Measurements from ENCODE around the gene SCO2. TPM values are rescaled to one million over a fixed set of nuclear protein-coding genes. Genes with fewer than 3 reads are reported as not detected.

Gene SCO2
- polyA plus RNA-seq, 1 experiment, result 2.5 TPM

DNA sequence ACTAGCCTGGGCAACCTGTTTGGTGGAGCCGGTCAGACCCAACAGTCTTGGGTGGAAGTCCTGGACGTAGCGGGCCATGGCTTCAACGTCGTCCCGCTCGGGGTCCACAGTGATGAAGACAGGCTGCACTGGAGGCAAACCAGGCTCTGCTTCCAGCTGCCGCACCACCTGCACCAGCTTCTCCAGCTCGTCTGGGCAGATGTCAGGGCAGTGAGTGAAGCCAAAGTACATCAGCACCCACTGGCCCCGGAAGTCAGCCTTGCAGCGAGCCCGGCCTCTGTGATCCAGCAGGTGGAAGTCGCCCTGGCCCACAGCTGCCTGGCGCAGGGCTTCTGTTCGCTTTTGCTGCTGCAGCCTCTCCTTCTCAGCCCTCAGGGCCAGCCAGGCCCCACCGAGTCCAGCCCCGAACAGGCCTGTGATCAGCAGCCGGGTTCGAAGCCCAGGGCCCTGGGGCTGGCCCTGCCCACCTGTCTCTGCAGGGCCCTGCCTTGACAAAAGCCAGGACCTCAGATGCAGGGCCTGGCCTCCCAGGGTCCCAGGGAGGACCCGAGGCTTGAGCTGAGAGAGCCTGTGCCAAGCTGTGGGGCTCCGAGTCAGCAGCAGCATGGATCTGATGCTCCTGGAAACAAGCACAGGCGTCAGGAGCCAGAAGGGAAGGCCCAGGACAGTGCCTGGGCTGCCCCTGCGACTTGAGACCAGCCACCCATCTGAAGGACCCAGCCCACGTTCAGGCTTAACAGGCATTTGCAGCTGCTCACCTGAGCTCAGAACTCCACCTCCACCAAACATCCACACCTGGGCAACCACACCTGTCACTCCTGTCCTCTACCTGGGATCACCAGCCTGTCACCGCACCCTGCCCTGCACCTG is 1.4 kb downstream of the SCO2 start:
- Histone ChIP-seq H3K27me3 (ENCODE audit: control insufficient read depth, insufficient read depth, low read length) (no peaks in the 10 kb centered on the region), H3K4me3 (ENCODE audit: low read depth, low read length) (peak overlapping the region; percentile 75), H3K36me3 (ENCODE audit: control insufficient read depth, insufficient read depth, low read length) (peaks cover 24% of the 10 kb centered on the region)
- ChIA-PET POLR2A (interaction anchor here (0.6 kb wide), 1 partner anchor 15 kb away, joined by 4 read pairs; no protein-coding TSS in a partner anchor), CTCF (interaction anchor here (2.2 kb wide), 2 partner anchors 8 to 97 kb away, joined by 14 to 22 read pairs; no protein-coding TSS in a partner anchor)
- no peak for DNase-seq (ENCODE audit: low read depth)
- TF ChIP-seq, protein P1, sequence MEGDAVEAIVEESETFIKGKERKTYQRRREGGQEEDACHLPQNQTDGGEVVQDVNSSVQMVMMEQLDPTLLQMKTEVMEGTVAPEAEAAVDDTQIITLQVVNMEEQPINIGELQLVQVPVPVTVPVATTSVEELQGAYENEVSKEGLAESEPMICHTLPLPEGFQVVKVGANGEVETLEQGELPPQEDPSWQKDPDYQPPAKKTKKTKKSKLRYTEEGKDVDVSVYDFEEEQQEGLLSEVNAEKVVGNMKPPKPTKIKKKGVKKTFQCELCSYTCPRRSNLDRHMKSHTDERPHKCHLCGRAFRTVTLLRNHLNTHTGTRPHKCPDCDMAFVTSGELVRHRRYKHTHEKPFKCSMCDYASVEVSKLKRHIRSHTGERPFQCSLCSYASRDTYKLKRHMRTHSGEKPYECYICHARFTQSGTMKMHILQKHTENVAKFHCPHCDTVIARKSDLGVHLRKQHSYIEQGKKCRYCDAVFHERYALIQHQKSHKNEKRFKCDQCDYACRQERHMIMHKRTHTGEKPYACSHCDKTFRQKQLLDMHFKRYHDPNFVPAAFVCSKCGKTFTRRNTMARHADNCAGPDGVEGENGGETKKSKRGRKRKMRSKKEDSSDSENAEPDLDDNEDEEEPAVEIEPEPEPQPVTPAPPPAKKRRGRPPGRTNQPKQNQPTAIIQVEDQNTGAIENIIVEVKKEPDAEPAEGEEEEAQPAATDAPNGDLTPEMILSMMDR (IDR thresholded peaks at IDR 0.05; ENCODE audit: insufficient read depth, low read depth, low read length), result no peak

- Histone ChIP-seq H3K36me3 (ENCODE audit: control insufficient read depth, insufficient read depth, low read length) (peaks cover 26% of the 10 kb centered on the region), H3K27me3 (ENCODE audit: control insufficient read depth, insufficient read depth, low read length) (no peaks in the 10 kb centered on the region), H3K4me3 (ENCODE audit: low read depth, low read length) (no peak overlapping the region)
- TF ChIP-seq, protein P1 (IDR thresholded peaks at IDR 0.05; ENCODE audit: insufficient read depth, low read depth, low read length), result no peak
- no peak for DNase-seq (ENCODE audit: low read depth)
- ChIA-PET CTCF (no interaction called here), POLR2A (no interaction called here)
Observed at GRCh38 chr22:50523458-50523805, 2.0 kb downstream of the SCO2 start.

- DNase-seq (ENCODE audit: low read depth), result no peak
- POLR2A ChIA-PET, result no interaction called here
- Histone ChIP-seq H3K4me3 (ENCODE audit: low read depth, low read length) (no peak overlapping the region), H3K27me3 (ENCODE audit: control insufficient read depth, insufficient read depth, low read length) (no peaks in the 10 kb centered on the region), H3K36me3 (ENCODE audit: control insufficient read depth, insufficient read depth, low read length) (peaks cover 30% of the 10 kb centered on the region)
- TF ChIP-seq, protein P1 (IDR thresholded peaks at IDR 0.05; ENCODE audit: insufficient read depth, low read depth, low read length), result no peak
- CTCF ChIA-PET, result no interaction called here
Observed at GRCh38 chr22:50522806-50523438, 2.5 kb downstream of the SCO2 start.

- TF ChIP-seq, protein P1 (IDR thresholded peaks at IDR 0.05; ENCODE audit: insufficient read depth, low read depth, low read length), result no peak
- ChIA-PET CTCF (no interaction called here), POLR2A (no interaction called here)
- H3K36me3 ChIP-seq (ENCODE audit: control insufficient read depth, insufficient read depth, low read length), result peaks cover 31% of the 10 kb centered on the region
- H3K27me3 ChIP-seq (ENCODE audit: control insufficient read depth, insufficient read depth, low read length), result no peaks in the 10 kb centered on the region
- no peak overlapping the region for H3K4me3 ChIP-seq (ENCODE audit: low read depth, low read length)
- no peak for DNase-seq (ENCODE audit: low read depth)
Observed at GRCh38 chr22:50522208-50522805, 3.1 kb downstream of the SCO2 start.

DNA sequence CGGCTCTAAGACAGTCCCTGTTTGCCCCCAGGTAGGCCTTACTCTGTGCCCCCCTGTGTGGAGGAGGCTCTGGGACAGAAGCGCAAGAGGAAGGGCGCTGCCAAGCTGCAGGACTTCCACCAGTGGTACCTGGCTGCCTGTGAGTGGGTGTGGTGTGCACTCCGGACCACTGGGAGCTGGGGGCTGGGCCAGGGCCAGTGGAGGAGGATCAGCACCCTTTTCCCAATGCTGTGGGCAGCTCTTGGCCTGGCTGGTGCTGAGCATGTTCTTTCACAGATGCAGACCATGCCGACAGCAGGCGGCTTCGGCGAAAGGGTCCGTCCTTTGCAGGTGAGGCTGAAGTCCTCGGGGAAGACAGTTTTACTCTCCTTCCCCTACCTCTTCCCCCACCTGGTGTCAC is 3.7 kb downstream of the SCO2 start:
- Histone ChIP-seq H3K4me3 (ENCODE audit: low read depth, low read length) (no peak overlapping the region), H3K27me3 (ENCODE audit: control insufficient read depth, insufficient read depth, low read length) (no peaks in the 10 kb centered on the region), H3K36me3 (ENCODE audit: control insufficient read depth, insufficient read depth, low read length) (peaks cover 31% of the 10 kb centered on the region)
- ChIA-PET POLR2A (interaction anchor here (0.5 kb wide), 1 partner anchor 14 kb away, joined by 3 read pairs; the partner anchor contains the start of gene LMF2), CTCF (interaction anchor here (0.6 kb wide), 1 partner anchor 19 kb away, joined by 3 read pairs; no protein-coding TSS in a partner anchor)
- TF ChIP-seq, protein P1 (IDR thresholded peaks at IDR 0.05; ENCODE audit: insufficient read depth, low read depth, low read length), result no peak
- DNase-seq (ENCODE audit: low read depth), result no peak
